Smooth muscle cell (in vitro differentiated cells): Measurements from ENCODE around the gene POLR2E. TPM values are rescaled to one million over a fixed set of nuclear protein-coding genes. Genes with fewer than 3 reads are reported as not detected.
A peak's percentile ranks its signal among the peaks of the same experiment; 100 is the strongest.

Experiments used
- DNase-seq: peaks from one replicate; lab custom pipeline; 2025; ENCODE audit not compliant: unreplicated experiment; lab: John Stamatoyannopoulos, UW
- H2AFZ ChIP-seq: fragments of 200-600 bp; sonication (generic); 2 replicates; pipeline ENCODE4 v1.6.0; 2016; ENCODE audit warnings: antibody characterized with exemption, low read depth, mild to moderate bottlenecking
- H3F3A ChIP-seq: fragments of 200-600 bp; sonication (generic); 2 replicates; pipeline ENCODE4 v1.6.0; 2017; ENCODE audit warnings: antibody characterized with exemption, low read depth
- H3K27ac ChIP-seq: fragments of 200-600 bp; sonication (generic); 2 replicates; pipeline ENCODE4 v1.5.1; 2016; ENCODE audit warnings: low read depth, mild to moderate bottlenecking
- H3K27me3 ChIP-seq: fragments of 200-600 bp; sonication (generic); 2 replicates; pipeline ENCODE4 v1.6.1; 2016; ENCODE audit warnings: low read depth, mild to moderate bottlenecking
- H3K36me3 ChIP-seq: fragments of 200-600 bp; sonication (generic); 2 replicates; pipeline ENCODE4 v1.5.1; 2016; ENCODE audit warnings: low read depth
- H3K4me1 ChIP-seq: fragments of 200-600 bp; sonication (generic); 2 replicates; pipeline ENCODE4 v1.5.1; 2016; ENCODE audit warnings: low read depth
- H3K4me2 ChIP-seq: fragments of 200-600 bp; sonication (generic); 2 replicates; pipeline ENCODE4 v1.6.0; 2016; ENCODE audit warnings: mild to moderate bottlenecking
- H3K4me3 ChIP-seq: fragments of 200-600 bp; sonication (generic); 2 replicates; pipeline ENCODE4 v1.5.1; 2016; ENCODE audit warnings: mild to moderate bottlenecking
- H3K79me2 ChIP-seq: fragments of 200-600 bp; sonication (generic); 2 replicates; pipeline ENCODE4 v1.6.0; 2016; ENCODE audit warnings: low read depth, mild to moderate bottlenecking
- H3K9ac ChIP-seq: fragments of 200-600 bp; sonication (generic); 2 replicates; pipeline ENCODE4 v1.6.0; 2016; ENCODE audit warnings: low read depth
- H3K9me3 ChIP-seq: fragments of 200-600 bp; sonication (generic); replicated peaks from 2 replicates; pipeline ENCODE4 v1.5.1; 2016; ENCODE audit warnings: low read depth
- H4K20me1 ChIP-seq: fragments of 200-600 bp; sonication (generic); 2 replicates; pipeline ENCODE4 v1.6.0; 2016; ENCODE audit warnings: low read depth
- WGBS: methylation state at CpG from one replicate; pipeline ENCODE4 v1.1.7; 2016; ENCODE audit warnings: low lambda C conversion rate; 5-methylcytosine and 5-hydroxymethylcytosine counted together
- polyA plus RNA-seq: library from polyadenylated mRNA; unstranded; fragments of >200 nt; fragmentation: Nextera tagmentation; extraction: Ambion mirVana; gene quantifications from 2 replicates; pipeline ENCODE4 v1.2.1, GENCODE V29; 2016
- total RNA-seq: library from RNA; depleted of rRNA; stranded (reverse); fragments of >200 nt; gene quantifications from 2 replicates; pipeline ENCODE4 v1.2.3, GENCODE V29; 2014
- TF ChIP-seq, protein P1 (sequence below): fragments of 200-600 bp; sonication (generic); IDR thresholded peaks from 2 replicates; pipeline ENCODE4 v1.5.1; 2017; ENCODE audit warnings: borderline replicate concordance, mild to moderate bottlenecking, antibody characterized with exemption; ENCODE audit not compliant: insufficient read depth, poor library complexity, severe bottlenecking

The POLR2E gene
- total RNA-seq = 99.1 and 114 TPM in 2 replicates
- 235 and 260 TPM in 2 replicates for polyA plus RNA-seq

DNA sequence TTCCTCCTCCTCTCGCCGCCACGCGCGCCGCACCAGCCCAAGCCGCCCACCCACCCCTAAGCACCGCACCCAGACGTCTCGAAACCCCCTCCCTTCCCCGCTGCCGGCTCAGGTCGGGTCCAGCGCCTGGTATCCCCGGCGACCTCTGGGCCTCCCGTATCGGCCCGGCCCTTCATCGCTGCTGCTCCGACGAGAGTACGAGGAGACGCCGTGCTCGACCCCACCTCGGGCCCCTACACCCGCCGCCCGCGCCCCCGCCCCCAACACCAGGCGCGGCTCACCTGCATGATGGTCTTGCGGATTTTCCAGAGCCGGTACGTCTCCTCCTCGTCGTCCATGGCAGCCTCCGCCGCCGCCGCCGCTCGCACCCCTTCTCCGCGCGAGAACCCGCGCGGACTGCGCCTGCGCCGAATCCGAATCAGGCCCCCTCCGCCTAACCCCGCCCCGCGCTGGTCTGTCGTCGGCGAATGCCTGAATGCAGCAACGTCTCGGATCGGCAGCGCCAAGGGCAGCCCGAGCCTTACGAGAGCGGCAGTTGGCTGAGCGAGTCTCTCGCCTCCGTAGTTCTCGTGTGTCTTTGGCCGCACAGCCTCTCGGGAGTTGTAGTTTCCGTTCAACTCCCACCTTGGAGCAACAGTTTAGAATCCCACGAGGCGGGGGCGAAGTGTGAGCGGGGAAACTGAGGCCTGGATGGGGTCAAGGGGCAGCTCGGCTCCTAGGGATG is at the start of gene POLR2E:
POLR2E (minus strand) TSS at position 398 of the 724 bp plus-strand sequence; CDS start at position 338, 60 bp downstream.
- no peaks in the 10 kb centered on the region for H3K9me3 ChIP-seq
- H3K4me1 ChIP-seq = peaks cover 7% of the 10 kb centered on the region
- H3K27ac ChIP-seq = peak within 1 kb of the TSS; percentile 43
- no peaks in the 10 kb centered on the region for H3F3A ChIP-seq
- H3K79me2 ChIP-seq = peaks cover 31% of the 10 kb centered on the region
- DNase-seq = peak; percentile 88
- no peaks in the 10 kb centered on the region for H3K27me3 ChIP-seq
- no peak within 1 kb of the TSS for H2AFZ ChIP-seq
- TF ChIP-seq, protein P1, sequence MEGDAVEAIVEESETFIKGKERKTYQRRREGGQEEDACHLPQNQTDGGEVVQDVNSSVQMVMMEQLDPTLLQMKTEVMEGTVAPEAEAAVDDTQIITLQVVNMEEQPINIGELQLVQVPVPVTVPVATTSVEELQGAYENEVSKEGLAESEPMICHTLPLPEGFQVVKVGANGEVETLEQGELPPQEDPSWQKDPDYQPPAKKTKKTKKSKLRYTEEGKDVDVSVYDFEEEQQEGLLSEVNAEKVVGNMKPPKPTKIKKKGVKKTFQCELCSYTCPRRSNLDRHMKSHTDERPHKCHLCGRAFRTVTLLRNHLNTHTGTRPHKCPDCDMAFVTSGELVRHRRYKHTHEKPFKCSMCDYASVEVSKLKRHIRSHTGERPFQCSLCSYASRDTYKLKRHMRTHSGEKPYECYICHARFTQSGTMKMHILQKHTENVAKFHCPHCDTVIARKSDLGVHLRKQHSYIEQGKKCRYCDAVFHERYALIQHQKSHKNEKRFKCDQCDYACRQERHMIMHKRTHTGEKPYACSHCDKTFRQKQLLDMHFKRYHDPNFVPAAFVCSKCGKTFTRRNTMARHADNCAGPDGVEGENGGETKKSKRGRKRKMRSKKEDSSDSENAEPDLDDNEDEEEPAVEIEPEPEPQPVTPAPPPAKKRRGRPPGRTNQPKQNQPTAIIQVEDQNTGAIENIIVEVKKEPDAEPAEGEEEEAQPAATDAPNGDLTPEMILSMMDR = no peak
- H3K4me2 ChIP-seq = peak within 1 kb of the TSS; percentile 98
- peaks cover 29% of the 10 kb centered on the region for H4K20me1 ChIP-seq
- H3K36me3 ChIP-seq = no peaks in the 10 kb centered on the region
- H3K4me3 ChIP-seq = peak within 1 kb of the TSS; percentile 90
- WGBS = under 1% methylated on average over 37 of the region's 81 CpGs
- H3K9ac ChIP-seq = peak within 1 kb of the TSS; percentile 92

DNA sequence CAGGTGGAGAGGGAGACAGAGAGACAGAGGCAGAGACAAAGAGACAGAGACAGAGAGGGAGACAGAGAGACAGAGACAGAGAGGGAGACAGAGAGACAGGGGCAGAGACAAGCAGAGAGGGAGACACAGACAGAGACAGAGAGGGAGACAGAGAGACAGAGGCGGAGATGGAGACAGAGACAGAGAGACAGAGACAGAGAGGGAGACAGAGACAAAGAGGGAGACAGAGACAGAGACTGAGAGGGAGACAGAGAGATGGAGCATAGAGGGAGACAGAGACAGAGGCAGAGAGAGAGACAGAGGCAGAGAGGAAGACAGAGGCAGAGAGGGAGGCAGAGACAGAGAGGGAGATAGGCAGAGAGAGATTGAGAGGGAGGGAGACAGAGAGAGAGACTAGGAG is 49.6 kb upstream of the POLR2E start:
- Histone ChIP-seq H3K27ac (no peak overlapping the region), H3K27me3 (no peaks in the 10 kb centered on the region), H3K4me1 (no peaks in the 10 kb centered on the region), H3F3A (no peaks in the 10 kb centered on the region), H3K79me2 (no peaks in the 10 kb centered on the region), H3K9me3 (no peaks in the 10 kb centered on the region), H3K4me3 (no peak overlapping the region), H3K9ac (no peak overlapping the region), H2AFZ (no peak overlapping the region), H3K36me3 (no peaks in the 10 kb centered on the region), H3K4me2 (no peak overlapping the region), H4K20me1 (peaks cover 7% of the 10 kb centered on the region)
- WGBS = 70% methylated on average over 1 of the region's 1 CpG
- no peak for DNase-seq
- TF ChIP-seq, protein P1 = no peak

DNA sequence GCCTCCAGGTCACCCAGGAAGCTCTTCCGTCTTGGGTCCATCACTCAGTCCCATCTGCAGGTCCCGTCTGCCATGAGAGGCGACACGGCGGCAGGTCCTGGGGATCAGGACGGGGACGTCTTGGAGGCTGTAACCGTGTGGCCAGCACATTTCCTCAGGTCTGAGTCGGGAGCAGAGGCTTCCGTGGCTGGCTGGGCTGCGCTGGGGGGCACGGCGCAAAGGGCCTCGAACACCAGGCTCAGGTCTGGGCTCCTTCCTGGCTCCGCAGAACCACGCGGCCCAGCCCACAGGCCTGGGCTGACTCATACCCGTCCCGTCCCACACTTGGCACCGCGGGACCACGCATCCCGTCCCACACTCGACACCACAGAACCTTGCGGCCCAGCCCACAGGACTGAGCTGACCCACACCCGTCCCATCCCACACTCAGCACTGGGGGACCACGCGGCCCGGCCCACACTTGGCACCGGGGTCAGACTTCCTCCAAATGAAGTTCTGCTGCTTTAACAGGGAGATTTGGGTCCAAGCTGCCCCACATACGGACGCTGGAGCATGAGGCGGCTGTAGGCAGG is 48.7 kb upstream of the POLR2E start:
- no peak overlapping the region for H3K27ac ChIP-seq
- no peaks in the 10 kb centered on the region for H3F3A ChIP-seq
- no peaks in the 10 kb centered on the region for H3K27me3 ChIP-seq
- no peaks in the 10 kb centered on the region for H3K4me1 ChIP-seq
- no peaks in the 10 kb centered on the region for H3K9me3 ChIP-seq
- H2AFZ ChIP-seq = no peak overlapping the region
- no peak overlapping the region for H3K9ac ChIP-seq
- H3K4me3 ChIP-seq = no peak overlapping the region
- H3K79me2 ChIP-seq = peaks cover 3% of the 10 kb centered on the region
- no peaks in the 10 kb centered on the region for H4K20me1 ChIP-seq
- DNase-seq = no peak
- H3K4me2 ChIP-seq = no peak overlapping the region
- WGBS = 97% methylated on average over 32 of the region's 33 CpGs
- no peaks in the 10 kb centered on the region for H3K36me3 ChIP-seq
- TF ChIP-seq, protein P1 = no peak
